NCI-H748 (cell line): Measurements from ENCODE around the gene HACD4.
"Not testable (repeated sequence)": the region's sequence is repeated elsewhere in the genome, so short reads cannot be mapped to it uniquely, and the experiment has no call there.

Source experiments
- DNase-seq: peaks from one replicate; lab custom pipeline; 2025; ENCODE audit not compliant: unreplicated experiment; lab: John Stamatoyannopoulos, UW

The HACD4 gene

GRCh38 chr9:21016701-21017491, 14.5 kb downstream of the HACD4 start:
- no peak for DNase-seq

- no peak for DNase-seq
These were observed 15.4 kb downstream of the HACD4 start for GRCh38 chr9:21015995-21016394.

- DNase-seq = no peak
These were observed 16.2 kb downstream of the HACD4 start for GRCh38 chr9:21015129-21015815.

- no peak for DNase-seq
These were observed 29.4 kb downstream of the HACD4 start for GRCh38 chr9:21002040-21002439.

GRCh38 chr9:21001581-21001980, 29.9 kb downstream of the HACD4 start:
- DNase-seq = no peak

GRCh38 chr9:20997503-20998076, 33.9 kb downstream of the HACD4 start:
- DNase-seq = no peak

- DNase-seq = no peak
These were observed 34.6 kb downstream of the HACD4 start for GRCh38 chr9:20996809-20997208.

GRCh38 chr9:20995616-20996015, 35.8 kb downstream of the HACD4 start:
- DNase-seq = no peak

- DNase-seq = no peak
These were observed 37.0 kb downstream of the HACD4 start for GRCh38 chr9:20994486-20994885.

- DNase-seq = no peak
These were observed 40.6 kb downstream of the HACD4 start for GRCh38 chr9:20990867-20991266.

GRCh38 chr9:20989923-20990341, 41.5 kb downstream of the HACD4 start:
- peak; percentile 65 for DNase-seq

- no peak for DNase-seq
These were observed 42.6 kb downstream of the HACD4 start for GRCh38 chr9:20988671-20989315.

- DNase-seq = no peak
These were observed 43.4 kb downstream of the HACD4 start for GRCh38 chr9:20988061-20988460.

GRCh38 chr9:20987521-20987920, 43.9 kb downstream of the HACD4 start:
- no peak for DNase-seq

- no peak for DNase-seq
These were observed 45.4 kb downstream of the HACD4 start for GRCh38 chr9:20985851-20986600.

GRCh38 chr9:20984506-20984905, 46.9 kb downstream of the HACD4 start:
- no peak for DNase-seq

GRCh38 chr9:20981486-20981885, 50.0 kb downstream of the HACD4 start:
- DNase-seq = no peak

GRCh38 chr9:20980832-20981455, 50.5 kb downstream of the HACD4 start:
- no peak for DNase-seq

- DNase-seq = no peak
These were observed 53.2 kb downstream of the HACD4 start for GRCh38 chr9:20978249-20978648.

GRCh38 chr9:20974191-20974938, 57.1 kb downstream of the HACD4 start:
- not testable (repeated sequence) for DNase-seq
